ENCODE data around the gene FLNB.
A peak's percentile ranks its signal among the peaks of the same experiment; 100 is the strongest.

FLNB gene

DNA sequence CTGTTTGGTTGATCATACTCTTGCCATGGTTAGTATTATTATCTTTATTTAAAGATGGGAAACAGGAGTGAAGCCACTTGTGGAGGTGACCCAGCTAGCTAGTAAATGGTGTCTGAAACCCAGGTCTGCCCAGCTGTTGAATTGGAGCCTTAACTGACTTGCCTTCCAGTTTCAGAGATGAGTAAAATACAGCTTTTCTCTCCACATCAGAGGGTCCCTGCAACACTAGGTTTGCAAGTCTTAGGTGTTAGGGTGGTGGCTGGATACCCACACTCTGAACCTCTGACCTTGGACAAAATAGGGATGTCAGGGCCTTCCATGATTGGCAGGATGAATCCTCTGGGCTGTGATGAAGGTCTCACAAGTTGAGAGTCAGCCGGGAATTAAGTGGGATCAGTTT, 4.1 kb downstream of the FLNB start:
- DNase-seq = no peak

DNA sequence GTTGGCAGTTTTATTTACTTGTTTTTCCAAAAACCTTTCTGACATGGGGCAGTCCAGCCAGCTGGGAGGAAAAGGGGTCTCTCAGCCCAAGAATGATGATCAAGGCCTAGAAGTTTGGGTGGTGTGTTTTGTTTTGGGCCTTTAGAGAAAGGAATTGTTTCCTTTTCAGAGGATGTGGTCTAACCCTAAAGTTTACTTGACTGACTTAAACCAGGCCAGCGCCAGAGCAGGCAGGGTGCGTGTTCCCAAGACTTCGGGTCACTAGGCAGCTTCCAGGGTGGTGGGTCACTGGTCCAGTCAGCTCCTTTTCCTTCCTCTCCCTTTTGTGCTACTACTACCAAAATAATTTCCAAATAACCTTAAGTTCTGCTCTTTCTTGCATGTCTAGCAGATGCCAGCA, 4.9 kb downstream of the FLNB start:
- DNase-seq = no peak

DNA sequence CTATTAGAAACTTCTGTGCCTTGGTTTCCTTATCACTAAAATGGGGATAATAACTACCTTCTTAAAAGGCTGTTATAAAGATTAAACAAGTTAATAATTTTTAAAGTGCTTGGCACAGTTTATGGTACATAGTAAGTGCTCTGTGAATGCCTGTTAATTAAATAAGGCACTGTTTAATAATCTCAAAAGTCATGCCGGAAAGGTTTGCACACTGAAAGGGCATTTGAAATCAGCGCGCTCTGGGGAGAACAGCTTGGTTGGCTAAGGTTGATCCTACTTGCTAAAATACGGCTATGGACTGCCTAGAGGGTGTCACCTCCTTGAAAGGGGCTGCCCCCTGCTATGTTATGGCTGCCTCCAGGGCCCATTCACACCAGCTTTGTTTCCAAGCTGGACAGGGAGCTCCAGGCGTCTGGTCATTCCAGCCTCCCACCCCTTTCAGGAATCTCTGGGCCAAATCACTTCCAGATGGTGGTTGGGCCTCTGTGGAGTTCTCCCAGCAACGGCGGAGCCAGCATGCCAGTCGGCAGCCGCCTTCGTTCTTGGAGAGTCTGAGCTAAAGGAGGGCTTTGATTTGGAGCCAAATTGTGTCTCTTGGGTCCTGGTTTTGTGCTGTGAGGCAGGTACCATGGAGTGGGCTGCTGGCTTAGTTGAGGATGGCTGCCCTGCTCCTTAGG, 5.9 kb downstream of the FLNB start:
- DNase-seq = no peak

DNA sequence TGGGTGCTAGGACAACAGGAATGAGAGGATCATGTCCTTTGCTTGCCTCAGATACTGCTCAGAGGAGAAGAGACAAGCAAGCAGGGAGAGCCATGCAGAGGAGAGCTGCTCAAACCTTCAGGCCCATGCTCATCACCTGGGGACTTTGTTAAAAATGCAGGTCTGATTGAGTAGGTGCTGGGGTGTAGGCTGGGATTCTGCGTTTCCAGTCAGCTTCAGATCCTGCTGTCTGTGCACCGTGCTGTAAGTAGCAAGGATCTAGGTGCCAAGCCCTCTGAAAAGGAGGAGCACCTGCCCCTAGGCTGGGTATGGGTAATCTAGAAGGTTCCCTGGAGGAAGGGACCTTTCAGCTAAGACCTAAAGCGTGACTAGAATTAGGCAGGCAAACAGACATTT, 7.3 kb downstream of the FLNB start:
- no peak for DNase-seq

DNA sequence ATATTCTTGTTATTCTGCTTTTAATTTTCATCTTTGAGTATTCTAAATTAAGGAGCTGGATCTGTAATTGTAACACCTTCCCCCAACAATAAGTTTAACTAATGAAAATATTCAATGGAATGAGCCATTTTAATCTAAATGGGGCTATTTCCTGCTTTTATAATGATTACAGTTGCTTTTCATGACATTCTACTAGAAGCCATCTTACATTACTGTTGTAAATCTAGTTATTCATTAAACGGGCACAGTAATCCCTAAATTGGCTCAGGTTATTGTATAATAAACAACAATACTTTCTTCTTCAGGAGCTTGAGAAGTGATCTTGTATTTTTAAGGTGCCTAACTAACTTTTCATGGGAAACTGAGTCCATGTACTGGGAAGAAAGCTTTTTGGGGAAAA, 8.5 kb downstream of the FLNB start:
- no peak for DNase-seq

DNA sequence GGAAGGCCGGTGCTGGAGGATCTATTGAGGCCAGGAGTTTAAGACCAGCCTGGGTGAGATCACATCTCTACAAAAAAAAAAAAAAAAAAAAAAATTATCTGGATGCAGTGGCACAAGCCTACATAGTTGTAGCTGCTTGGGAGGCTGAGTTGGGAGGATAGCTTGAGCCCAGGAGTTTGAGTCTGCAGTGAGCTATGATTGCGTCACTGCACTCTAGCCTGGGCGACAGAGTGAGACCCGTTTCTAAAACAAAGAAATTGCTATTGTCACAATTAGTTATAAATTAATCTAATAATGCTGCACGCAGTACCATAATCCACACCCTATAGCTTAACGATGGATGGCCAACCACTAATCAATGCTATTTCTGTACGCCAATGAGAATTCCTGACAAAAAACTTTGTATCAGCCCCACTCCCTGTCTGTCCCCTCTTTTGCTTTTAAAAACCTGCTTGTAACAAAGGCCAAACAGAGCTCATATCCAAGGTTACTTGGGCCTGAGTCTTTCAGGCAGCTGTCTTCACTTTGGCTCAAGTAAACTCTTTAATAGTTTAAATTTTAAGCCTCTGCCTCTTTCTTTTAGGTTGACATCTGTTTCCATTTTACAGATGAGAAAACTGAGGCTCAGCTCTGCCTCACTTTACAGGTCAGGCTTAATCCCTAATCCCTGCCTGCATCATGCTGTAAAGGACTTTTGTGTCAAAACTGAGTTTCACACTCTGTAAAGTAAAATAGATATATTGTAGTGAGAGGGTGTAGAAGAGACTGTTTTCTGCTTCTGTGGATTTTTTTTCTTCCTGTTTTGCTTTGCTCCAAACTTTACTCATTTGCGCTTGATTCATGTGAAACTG, 10.9 kb downstream of the FLNB start:
- DNase-seq = no peak

DNA sequence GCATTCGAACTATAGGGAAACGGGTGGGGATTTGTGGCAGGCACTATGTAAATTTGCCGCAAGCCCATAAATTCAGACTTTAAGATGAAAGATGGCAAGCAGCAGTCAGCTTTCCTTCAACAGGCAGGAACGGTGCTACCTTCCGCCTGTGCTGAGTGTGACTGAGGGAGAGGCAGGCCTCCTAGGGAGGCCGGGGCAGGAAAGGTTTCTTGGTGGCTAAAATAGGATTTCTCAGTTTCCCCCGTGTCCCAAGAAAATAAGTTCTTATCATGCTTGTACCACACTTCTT, 12.5 kb downstream of the FLNB start:
- no peak for DNase-seq

DNA sequence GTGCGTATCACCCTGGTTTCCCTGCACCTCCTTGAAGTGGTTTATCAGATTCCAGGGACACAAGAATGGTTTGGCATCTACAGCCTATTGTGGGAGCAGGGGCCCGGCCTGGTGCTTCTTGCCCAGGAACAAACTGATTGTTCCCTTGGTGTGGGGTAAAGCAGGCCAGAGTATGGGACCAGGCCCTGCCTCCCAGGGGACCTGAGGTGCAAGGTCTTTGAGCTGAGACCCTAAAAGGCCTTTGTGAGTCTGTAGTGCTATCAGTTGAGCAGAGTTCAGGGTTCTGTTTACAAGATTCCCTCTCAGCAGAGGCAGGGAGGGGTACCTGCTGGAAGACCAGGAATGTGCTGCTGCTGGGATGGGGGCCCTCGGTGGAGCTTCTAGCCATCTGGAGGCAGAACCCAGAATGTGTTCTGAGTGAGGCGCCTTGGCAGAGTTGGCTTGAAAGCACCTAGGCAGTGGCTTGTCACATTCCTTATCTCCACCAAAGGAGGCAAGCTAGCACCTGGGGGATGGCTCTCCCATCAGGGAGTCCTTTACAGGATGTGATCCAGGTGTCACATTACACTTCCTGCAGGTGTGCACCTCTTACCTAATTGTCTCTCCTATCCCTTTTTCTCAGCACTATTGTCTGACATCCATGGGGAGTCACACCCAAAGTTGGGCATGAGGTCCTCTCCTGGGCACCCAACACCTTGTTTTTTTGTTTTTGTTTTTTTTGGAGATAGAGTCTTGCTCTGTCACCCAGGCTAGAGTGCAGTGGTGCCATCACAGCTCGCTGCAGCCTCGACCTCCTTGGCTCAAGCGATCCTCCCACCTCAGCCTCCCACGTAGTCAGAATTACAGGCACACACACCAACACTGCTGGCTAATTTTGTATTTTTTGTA, 13.1 kb downstream of the FLNB start:
- no peak for DNase-seq

DNA sequence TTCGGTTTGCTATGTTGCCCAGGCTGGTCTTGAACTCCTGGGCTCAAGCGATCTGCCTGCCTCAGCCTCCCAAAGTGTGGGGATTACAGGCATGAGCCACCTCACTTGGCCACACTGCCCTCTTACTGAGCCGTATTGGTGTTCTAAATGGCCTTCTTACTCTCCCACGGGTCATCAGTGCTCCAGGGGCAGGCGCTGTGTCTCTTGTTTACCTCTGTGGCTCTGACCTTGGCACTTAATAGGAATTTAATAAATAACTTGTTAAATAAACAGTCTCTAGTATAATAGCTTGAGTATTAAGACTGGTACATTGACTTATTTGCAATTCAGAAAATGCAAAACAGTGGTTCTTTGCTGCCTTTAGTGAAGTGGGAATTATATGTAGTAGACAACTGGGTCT, 13.7 kb downstream of the FLNB start:
- DNase-seq = no peak

DNA sequence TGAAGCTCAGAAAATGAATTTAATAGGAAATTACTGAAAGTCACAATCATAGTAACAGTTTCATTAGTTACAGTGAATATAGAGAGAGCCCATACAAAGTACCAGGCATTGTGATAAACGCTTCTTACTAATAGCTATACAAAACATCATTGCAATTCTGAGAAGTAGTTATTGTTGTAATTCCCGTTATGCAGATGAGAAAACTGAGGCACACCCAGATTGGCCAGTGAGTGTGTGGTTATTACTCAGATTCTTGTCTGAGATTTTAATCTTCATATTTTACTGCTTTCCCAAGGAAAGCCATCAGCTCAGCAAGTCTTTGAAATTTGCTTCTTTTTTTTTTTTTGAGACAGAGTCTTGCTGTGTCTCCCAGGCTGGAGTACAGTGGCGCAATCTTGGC, 14.3 kb downstream of the FLNB start:
- DNase-seq = no peak

DNA sequence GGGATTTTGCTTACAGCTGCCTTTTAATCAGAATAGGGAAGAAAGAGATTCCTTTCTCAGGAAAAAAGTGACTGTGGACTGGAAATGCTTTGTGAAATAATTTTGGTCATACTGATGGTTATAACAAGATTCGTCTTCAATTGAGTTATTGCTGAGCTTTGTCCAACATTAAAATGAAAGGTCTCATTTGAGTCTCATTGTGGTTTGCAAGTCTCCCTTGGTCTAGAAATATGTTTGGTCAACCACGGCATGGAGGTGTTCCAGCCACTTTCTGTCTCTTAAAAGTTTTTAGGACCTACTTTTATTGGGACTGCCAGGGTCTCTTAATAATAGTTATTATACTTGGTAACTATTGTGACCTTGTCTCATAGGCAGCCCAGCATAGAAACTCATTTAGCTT, 15.3 kb downstream of the FLNB start:
- no peak for DNase-seq

DNA sequence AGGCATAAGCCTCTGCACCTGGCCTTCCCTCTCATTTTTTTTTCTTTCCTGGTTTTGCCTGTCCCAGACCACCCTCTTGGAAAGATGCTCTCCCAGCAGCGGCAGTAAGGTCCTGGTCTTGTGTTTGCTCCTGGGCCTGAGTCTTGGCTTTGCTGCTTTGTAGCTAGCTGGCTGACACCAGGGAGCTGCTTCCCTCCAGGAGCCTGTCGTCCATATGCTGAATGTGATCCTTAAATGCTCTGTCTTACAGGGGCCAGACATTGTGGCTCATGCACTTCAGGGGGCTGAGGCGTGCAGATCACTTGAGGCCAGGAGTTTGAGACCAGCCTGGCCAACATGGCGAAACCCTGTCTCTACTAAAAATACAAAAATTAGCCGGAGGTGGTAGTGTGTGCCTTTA, 17.2 kb downstream of the FLNB start:
- DNase-seq = no peak

DNA sequence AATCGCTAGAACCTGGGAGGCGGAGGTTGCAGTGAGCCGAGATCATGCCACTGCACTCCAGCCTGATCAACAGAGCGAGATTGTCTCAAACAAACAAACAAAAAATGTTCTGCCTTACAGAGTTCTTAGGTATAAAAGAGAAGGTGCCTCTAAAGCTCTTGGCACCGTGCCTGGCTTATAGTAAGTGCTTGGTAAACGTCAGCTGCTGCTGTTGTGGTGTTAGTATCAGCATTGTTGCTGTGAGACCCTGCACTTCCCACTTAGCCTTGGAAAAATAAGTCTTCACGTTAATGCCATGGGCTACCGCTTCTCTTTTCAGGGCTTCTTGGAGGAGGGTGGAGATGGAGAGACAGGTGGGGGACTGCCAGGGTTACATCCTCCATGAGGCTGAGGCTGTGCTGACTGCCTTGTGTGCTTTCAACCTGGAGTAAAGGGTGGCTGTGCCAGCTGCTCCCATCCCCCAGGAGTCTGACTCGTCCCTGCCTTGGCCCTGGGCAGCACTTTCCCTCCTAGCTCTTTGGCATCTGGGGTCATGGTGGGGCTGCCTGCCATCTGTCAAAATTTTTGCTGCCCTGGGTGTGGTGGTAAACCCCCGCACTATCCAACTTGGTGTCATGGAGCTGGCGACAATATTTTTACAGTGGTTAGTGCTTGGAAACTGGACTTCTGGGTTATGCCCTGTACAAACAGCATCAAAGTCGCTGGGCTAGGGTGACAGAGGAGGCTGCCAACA, 17.8 kb downstream of the FLNB start:
- DNase-seq = no peak

DNA sequence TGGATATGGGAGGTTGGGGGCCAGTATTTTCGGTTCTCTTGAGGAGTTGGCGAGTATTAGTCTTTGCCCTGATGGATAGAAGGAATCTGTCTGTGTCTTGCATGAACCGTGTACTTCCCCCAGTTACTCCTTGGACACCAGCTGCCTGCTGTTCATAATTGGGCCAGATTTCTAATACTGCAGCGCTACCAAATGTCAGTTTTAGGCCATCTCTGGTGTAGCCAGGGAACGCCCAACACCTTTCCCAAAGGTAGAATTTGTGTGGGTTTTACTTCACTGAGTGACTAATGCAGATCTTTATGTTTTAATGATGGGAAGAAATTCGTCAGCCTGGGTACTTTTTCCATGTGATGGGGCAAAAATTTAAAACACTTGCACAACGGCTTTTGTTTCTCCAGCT, 18.4 kb downstream of the FLNB start:
- no peak for DNase-seq

DNA sequence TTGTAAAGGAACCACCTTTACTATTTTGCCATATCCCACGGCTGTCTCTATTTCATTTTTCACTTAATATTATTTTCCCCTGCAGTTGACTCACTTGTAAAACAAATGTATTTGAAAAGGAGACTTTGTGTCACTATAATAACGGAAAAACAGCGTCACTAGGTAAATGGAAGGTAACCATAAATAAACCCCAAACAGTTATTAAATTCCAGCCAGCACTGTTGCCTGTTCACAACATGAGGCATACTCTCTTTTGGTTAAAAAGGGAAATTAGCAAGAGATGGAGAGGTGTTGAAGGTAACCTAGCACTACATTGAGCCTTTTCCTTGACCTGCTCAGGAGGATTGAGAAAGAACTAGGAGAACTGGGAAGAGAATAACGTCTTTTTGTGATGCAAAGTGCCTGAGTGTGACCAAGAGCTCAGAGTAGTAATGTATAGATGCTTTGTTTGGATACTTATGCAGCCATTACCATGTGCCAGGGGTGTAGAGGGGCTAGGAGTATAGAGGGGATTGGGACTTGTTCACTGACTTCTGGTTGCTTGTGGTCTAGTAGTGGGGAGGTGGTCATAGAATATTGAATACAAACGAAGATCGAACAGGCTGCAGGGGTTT, 19.6 kb downstream of the FLNB start:
- no peak for DNase-seq

DNA sequence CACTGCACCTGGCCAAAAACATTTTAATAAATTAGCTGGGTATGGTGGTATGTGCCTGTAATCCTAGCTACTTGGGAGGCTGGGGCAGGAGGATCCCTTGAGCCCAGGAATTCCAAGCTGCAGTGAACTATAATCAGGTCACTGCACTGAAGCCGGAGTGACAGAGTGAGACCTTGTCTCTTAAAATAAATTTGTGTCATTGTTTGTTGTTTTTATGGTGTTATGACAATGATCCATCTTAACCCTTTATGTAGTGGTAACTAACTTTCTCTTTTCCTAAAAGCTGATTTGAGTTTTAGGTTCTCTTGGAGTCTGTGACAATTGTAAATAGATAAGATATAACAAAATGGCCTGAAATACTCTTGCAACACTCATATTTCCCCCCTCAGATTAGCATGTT, 20.7 kb downstream of the FLNB start:
- no peak for DNase-seq

DNA sequence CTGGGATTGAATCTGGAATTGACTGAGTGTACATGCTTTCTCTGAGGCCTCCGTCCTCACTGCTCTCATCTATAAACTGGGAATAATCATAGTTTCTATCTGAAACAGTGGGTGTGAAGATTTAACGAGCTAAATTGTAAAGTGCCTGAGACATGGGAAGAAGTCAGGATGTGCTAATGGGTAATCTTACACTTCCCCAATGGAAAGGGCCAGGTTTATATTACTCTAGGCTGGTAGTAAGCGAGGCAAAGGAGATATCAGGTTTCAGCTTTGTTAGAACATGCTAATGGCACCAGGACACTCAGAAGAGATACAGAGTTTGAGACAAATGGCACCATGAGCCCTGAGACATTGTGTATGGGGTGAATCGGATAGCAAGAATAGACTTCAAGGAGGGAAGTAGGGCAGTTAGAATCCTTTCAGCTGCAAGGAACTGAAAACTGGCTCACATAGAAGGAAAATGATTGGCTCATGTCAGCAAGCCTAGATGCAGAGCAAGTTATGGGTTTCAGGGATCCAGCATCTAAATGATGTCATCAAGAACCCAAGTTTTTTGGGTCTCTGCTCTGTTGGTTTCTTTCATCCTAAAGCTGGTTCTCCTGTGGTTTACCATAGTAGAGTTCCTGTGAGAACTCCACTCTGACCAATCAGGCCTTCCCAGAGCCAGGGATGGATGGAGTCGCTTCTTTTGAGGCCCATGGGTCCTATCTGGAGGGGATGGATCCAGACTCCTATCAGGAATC, 21.8 kb downstream of the FLNB start:
- DNase-seq = no peak

DNA sequence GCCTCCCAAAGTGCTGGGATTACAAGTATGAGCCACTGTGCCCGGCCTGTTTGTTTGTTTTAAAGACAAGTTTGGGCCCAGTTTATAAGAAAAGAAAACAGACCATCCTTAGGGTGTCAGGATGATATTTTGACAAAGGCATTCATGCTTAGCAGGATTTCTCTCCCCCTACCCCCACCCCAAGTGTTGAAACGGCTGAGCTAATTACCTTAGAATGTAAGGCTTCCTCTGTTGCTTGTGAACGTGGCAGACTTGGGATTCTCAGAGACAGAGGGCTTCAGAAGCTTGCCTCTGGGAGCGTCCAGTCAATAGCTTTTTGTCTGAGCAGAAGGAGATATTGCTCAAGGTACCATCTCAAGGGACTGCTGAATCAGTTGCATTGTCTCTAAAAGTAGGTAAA, 24.0 kb downstream of the FLNB start:
- no peak for DNase-seq

DNA sequence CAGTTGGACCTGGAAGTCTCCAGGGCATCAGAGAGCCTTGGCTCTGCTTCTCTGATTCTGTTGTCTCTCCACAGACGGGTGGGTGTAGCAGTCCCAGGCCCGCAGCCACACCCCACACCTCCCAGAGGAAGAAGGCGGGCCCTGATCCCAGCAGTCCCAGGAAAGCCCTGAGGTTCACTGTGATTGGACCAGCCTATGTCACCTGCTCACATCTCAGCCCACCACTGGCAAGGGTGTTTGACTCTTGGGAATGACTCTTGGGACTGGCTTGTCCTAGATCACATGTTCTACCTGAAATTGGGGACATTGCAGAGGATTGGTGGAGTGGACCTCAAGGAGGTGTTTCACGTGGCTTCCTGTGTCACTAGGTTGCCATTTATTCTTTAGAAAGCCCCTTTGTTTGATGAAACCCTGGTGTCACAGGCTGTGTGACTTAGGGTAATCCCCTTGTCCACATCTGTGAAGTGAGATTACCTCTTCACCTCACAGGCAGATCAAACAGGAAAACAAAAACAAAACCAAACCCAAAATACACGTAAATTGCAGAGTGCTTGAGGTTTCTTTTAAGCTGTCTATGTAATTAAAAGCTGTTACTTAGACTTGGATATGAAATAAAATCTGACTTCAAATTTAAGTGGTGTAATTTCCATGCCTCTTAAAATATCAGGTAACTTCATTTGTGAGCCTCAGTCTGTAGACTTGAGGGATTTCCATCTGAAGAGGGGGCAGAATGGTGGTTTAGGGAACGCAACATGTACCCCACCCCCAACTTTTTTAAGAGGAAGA, 26.7 kb downstream of the FLNB start:
- peak; percentile 62 for DNase-seq

DNA sequence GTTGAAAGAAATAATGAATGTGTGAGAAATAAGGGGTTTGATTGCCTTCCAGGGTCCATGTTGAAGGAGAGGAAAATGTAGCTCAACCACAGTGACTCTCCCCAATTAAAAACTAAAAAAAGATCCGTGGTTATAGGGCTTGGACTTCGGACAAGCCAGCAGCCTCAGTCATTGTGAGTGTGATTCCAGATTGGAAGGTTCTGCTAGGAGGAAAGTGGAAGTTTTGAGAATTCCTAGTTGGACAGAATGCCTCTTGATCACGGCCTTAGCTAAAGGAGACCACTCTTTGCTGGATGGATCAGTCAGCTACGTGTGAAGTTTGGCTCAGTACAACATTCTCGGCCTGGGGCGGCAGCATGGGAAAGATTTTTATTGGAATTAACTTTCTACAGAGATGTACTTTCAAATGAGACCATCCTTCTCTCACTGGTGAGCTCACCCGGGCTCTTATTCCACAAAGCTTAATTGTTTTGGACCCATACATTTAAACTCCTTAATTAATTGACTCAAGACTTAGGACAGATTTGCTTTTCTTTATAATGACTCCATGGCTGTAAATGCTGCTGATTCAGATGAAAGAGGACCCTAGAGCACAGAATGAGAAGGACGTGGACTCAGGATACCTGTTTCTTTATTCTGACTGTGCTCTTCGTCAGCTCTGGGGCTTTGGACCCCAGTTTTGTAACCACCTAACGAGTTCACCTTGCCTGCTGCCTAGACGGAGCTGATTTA, 27.5 kb downstream of the FLNB start:
- DNase-seq = no peak

Data from activated CD8-positive, alpha-beta memory T cell treated with anti-CD3 and anti-CD28 coated beads for 24 hours (primary cell).